GM21367 (cell line): ENCODE data around the gene KCNQ1.

ENCODE experiments used
- ATAC-seq: cut with Tn5 transposase; IDR thresholded peaks from one replicate; pipeline ENCODE4 v1.9.1; 2021; ENCODE audit not compliant: unreplicated experiment

KCNQ1 gene

DNA sequence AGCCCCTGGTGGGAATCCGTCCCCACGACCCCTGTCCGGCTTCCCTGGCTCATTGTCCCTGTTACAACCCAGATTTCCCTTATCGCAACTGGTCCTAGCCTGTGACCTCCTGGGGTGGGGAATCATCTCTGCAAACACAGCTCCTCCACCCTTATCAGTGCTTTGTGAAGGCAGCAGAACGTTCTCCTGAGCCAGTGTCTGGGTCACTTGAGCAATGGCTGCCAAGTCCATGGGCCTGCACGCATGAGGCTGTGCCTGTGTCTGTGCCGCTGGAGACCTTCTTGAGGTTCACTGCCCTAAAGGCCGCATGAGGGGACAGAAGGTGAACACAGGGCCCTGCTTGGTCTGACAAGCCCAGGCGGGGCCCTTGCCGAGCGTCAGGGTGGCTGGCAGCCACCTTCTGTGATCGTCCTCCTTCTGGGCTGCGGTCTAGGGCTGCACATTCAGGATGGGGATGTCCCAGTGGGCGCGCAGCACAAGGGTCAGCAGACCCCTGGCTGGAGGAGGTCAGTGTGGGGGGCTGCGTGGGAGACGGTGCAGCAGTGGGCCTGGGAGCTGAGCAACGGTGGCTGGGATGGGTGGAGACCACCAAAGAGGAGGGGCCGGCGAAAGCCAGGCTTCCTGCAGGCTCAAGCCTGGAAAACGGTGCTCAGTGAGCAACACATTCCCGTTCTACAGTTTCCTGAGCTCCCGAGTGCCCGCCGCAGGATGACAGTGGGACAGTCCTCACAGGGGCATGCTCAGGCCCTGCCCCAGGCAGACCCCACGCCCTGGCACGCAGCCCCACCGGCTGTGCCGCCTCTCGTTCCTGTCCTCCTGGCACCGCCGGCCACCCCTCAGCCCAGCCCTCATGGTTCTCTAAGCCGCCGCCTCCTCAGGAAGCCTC lies 366.6 kb downstream of the KCNQ1 start:
- ATAC-seq, result no peak

GRCh38 chr11:2812371-2812991 lies 367.7 kb downstream of the KCNQ1 start:
- no peak for ATAC-seq

- no peak for ATAC-seq
These were observed 368.5 kb downstream of the KCNQ1 start for GRCh38 chr11:2813141-2813908.

DNA sequence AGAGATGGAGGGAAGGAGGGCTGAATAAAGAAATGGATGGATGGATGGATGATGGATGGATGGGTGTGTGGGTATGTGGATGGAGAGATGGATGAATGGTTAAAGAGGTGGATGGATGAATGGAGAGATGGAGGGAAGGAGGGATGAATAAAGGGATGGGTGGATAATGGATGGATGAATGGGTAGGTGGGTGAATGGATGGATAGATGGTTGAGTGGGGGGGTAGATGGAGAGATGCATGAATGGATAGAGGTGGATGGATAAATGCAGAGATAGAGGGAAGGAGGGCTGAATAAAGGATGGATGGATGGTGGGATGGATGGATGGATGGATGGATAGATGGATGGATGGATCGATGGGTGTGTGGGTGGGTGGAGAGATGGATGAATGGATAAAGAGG lies 369.2 kb downstream of the KCNQ1 start:
- no peak for ATAC-seq

GRCh38 chr11:2814751-2815150 lies 369.9 kb downstream of the KCNQ1 start:
- ATAC-seq, result no peak

- ATAC-seq, result no peak
These were observed 371.1 kb downstream of the KCNQ1 start for GRCh38 chr11:2815762-2816496.

- ATAC-seq, result no peak
These were observed 371.7 kb downstream of the KCNQ1 start for GRCh38 chr11:2816523-2816922.

DNA sequence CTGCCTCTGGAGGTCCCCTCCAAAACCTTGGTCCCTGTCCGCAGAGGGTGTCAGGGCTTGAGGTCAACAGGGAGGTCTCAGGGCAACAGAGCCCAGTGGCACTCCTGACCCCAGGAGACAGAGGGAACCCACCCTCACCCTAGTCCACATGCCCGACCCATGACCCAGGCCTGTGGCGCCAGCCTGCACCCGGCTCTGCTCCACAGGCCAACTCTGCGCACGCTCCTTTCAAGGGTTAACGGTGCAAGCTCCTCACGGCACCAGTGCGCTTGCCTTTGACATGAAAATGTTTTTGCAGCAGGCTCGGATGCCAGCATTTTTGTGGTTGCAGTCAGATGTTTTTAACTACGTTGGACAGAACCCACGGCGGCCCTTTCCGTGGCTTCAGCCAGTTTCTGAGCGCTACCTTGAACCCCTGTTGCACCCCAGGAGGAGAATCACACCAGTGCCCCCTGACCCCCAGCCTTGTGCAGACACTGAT lies 372.2 kb downstream of the KCNQ1 start:
- no peak for ATAC-seq

DNA sequence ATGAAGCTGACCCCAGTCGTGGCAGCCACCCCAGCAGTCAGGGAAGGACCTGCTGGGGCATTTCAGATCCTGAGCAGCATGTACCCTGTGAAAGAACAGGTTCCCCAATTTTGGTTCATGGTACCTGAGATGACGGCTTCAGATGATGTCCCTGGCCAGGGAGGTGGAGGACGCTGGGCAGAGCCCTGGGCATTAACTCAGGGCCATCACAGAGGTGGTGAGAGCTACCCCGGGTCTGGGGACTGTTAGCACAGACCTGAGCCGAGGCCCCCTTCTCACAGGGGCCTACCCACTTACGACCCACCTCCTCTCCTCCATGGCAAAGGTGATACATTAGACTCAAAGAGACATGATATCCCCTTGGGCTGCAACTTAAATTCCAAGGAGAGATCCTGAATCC lies 372.6 kb downstream of the KCNQ1 start:
- no peak for ATAC-seq

DNA sequence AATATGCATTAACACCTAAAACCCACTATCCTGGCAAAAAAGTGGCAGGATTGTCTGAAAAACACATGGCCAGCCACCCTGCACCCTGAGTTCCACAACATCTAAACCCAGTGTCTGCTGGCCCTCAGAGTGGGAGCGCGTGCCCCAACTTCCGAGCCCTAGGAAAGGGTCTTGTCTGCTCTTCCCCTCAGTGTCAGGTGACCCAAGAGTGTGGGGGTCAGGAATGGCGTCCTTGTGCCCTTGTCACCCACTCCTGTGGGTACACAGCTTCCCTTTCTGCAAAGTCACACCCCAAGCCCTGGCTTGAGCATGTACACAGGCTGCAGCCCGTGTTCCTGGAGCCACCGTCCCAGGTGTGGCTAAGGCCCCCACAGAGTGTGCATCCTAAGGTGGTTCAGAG lies 373.2 kb downstream of the KCNQ1 start:
- ATAC-seq, result no peak

GRCh38 chr11:2818503-2818902 lies 373.7 kb downstream of the KCNQ1 start:
- ATAC-seq, result no peak

DNA sequence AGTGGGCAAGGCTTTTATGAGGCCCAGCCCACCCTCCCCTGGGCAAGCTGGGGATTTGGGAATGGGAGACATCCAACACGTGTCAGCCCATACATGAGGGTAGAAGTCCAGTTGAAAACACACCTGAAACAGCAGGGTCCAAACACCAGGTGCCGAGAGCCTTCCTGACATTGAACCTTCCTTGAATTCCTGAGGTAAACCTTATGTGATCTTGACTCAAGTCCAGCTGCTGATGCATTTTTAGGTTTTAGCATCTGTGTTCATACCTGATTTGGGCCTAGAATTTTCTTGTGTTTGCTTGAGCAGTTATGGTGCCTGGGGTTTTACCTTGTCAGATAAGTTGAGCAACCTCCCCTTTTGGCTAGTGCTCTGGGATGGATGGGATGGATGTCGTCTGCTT lies 374.5 kb downstream of the KCNQ1 start:
- no peak for ATAC-seq

- no peak for ATAC-seq
These were observed 376.2 kb downstream of the KCNQ1 start for GRCh38 chr11:2820976-2821375.

- no peak for ATAC-seq
These were observed 377.1 kb downstream of the KCNQ1 start for GRCh38 chr11:2821891-2822290.

- ATAC-seq, result no peak
These were observed 380.0 kb downstream of the KCNQ1 start for GRCh38 chr11:2824851-2825250.

DNA sequence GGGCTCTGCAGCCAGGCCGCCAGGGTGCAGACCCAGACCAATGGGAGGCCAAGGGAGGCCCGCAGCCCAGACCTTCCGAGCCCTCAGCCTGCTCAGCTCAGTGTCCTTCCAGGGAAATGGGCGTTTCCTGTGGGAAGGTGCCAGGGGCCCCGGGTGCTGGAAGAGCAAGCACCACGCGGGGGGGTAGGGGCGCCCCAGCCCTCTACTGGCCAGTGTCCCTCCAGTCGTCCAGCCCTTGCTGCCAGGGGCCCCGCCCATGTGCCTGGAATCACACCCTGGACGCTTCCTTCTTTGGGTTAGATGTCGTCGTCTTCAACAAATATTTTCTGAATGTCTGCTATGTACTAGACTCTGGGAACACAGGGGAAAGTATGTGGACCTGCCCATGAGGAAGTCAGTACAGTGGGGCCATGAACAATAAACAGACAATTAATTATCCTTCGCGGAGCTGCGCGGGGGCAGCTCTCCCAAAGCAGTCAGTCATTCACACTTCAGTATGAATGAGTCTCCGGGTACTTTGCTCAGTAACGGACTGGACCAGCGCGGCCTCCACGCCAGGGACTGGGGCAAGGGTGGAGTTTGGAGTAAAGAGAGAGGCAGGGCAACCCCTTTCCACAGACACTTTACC lies 380.6 kb downstream of the KCNQ1 start:
- ATAC-seq, result no peak

- no peak for ATAC-seq
These were observed 381.3 kb downstream of the KCNQ1 start for GRCh38 chr11:2825889-2826678.

- no peak for ATAC-seq
These were observed 381.9 kb downstream of the KCNQ1 start for GRCh38 chr11:2826679-2827056.

DNA sequence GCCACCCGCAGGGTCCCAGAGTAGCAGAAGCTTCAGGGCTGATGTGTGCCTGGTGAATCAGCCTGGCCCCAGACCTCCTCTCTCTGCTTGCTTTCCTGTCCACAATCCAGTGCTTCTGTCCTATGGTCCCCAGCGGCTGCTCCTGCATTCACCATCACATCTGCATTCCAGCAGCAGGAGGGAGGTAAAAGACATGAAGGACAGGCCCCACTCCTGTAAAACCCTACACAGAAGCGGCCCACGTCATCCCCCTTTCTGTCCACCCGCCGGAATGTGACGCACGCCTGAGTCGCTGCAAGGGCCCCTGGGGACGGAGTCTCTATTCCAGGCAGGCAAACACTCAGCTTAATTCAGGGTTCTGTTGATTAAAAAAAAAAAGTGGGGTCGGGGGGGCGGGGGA lies 382.4 kb downstream of the KCNQ1 start:
- ATAC-seq, result no peak

GRCh38 chr11:2827792-2828191 lies 383.0 kb downstream of the KCNQ1 start:
- no peak for ATAC-seq
